Endothelial cell of umbilical vein (primary cell): ENCODE measurements around the gene RIMBP2. TPM values are rescaled to one million over a fixed set of nuclear protein-coding genes. Genes with fewer than 3 reads are reported as not detected.

ENCODE experiments used
- BruUV-seq: library from RNA; stranded (reverse); fragments of 400-500 nt; replicated peaks from 2 replicates; lab custom pipeline; 2021; lab: Mats Ljungman, UMichigan
- CTCF ChIA-PET: fragments of 300-600, 350-600 bp; sonication (Branson Sonifier 250); formaldehyde crosslinking; loops from one replicate; lab custom pipeline; 2021; ENCODE audit warnings: antibody characterized with exemption, inconsistent platforms; lab: Charles Lee
- POLR2A ChIA-PET: fragments of 300-600, 350-600 bp; sonication (Branson Sonifier 250); formaldehyde crosslinking; loops from one replicate; lab custom pipeline; 2021; ENCODE audit warnings: antibody characterized with exemption, inconsistent platforms; lab: Charles Lee
- DNase-seq: peaks from one replicate; pipeline ENCODE4 v3.0.0-alpha.2; 2011; ENCODE audit warnings: low read depth, low spot score
- FAIRE-seq: peaks from 2 replicates; lab custom pipeline; 2011; peaks lifted over from hg19 to GRCh38; lab: Jason Lieb, UNC
- H2AFZ ChIP-seq: 2 replicates; pipeline ENCODE4 v1.6.0; 2012; ENCODE audit warnings: low read depth, low read length, control low read depth, inconsistent platforms
- H3K27ac ChIP-seq: 2 replicates; pipeline ENCODE4 v1.5.1; 2011; ENCODE audit warnings: low read depth, mild to moderate bottlenecking, control low read depth, low read length, moderate library complexity; ENCODE audit not compliant: insufficient read depth
- H3K27me3 ChIP-seq, 2 experiments: 2 replicates each; pipeline versions ENCODE4 v1.6.0 to v1.6.1; 2011; ENCODE audit warnings: low read length in 2 of 2, mixed read lengths in 1 of 2; ENCODE audit not compliant: control insufficient read depth in 2 of 2, insufficient read depth in 2 of 2
- H3K36me3 ChIP-seq, 2 experiments: 2 replicates in 1 of 2; 3 replicates in 1 of 2; pipeline ENCODE4 v1.5.1; 2011; ENCODE audit warnings: low read length in 2 of 2, mild to moderate bottlenecking in 1 of 2, moderate library complexity in 1 of 2; ENCODE audit not compliant: control insufficient read depth in 2 of 2, insufficient read depth in 2 of 2; ENCODE audit errors: extremely low read depth in 1 of 2
- H3K4me1 ChIP-seq: 3 replicates; pipeline ENCODE4 v1.5.1; 2011; ENCODE audit warnings: mild to moderate bottlenecking, low read length; ENCODE audit not compliant: control insufficient read depth, insufficient read depth; ENCODE audit errors: extremely low read depth
- H3K4me2 ChIP-seq: 2 replicates; pipeline ENCODE4 v1.6.1; 2011; ENCODE audit warnings: low read length, control low read depth, mixed read lengths; ENCODE audit not compliant: insufficient read depth
- H3K4me3 ChIP-seq, 3 experiments: fragments of 200-600 bp in 1 of 3; sonication (generic), shearing (Covaris generic) in 1 of 3; replicated peaks in 1 of 3; 2 replicates each; pipeline ENCODE4 v1.5.1; 2011 to 2016; ENCODE audit warnings: control low read depth in 3 of 3, low read length in 3 of 3, mild to moderate bottlenecking in 2 of 3, inconsistent platforms in 1 of 3, low read depth in 1 of 3, moderate library complexity in 1 of 3; ENCODE audit not compliant: insufficient read depth in 1 of 3
- H3K79me2 ChIP-seq: 2 replicates; pipeline ENCODE4 v1.6.0; 2012; ENCODE audit warnings: low read length, inconsistent platforms; ENCODE audit not compliant: control insufficient read depth, insufficient read depth
- H3K9ac ChIP-seq: replicated peaks from 2 replicates; pipeline ENCODE3; 2011; ENCODE audit warnings: low read length, control low read depth; ENCODE audit not compliant: insufficient read depth; ENCODE audit errors: extremely low read depth
- H3K9me1 ChIP-seq: replicated peaks from 3 replicates; pipeline ENCODE4 v1.6.0; 2011; ENCODE audit warnings: mild to moderate bottlenecking, low read length; ENCODE audit not compliant: control insufficient read depth, insufficient read depth; ENCODE audit errors: extremely low read depth
- H3K9me3 ChIP-seq: replicated peaks from 2 replicates; pipeline ENCODE4 v1.5.1; 2012; ENCODE audit warnings: low read length, inconsistent platforms; ENCODE audit not compliant: control insufficient read depth, insufficient read depth
- H4K20me1 ChIP-seq: replicated peaks from 2 replicates; pipeline ENCODE3; 2011; ENCODE audit warnings: mild to moderate bottlenecking, low read length; ENCODE audit not compliant: control insufficient read depth, insufficient read depth; ENCODE audit errors: extremely low read depth
- CTCF ChIP-seq, 2 donors: IDR thresholded peaks; 1 replicate in 1 of 2; 2 replicates in 1 of 2; pipeline ENCODE4 v1.5.1; 2011; ENCODE audit warnings: low read length in 2 of 2, mild to moderate bottlenecking in 2 of 2, moderate library complexity in 2 of 2, control low read depth in 1 of 2, inconsistent platforms in 1 of 2, low read depth in 1 of 2; ENCODE audit not compliant: insufficient read depth in 1 of 2; ENCODE audit errors: extremely low read depth in 1 of 2
- EZH2 ChIP-seq: IDR thresholded peaks from 2 replicates; pipeline ENCODE4 v1.6.1; 2012; ENCODE audit warnings: borderline replicate concordance, low read depth, mild to moderate bottlenecking, moderate library complexity, low read length, inconsistent platforms; ENCODE audit not compliant: severe bottlenecking
- FOS ChIP-seq: IDR thresholded peaks from 2 replicates; pipeline ENCODE4 v1.6.1; 2011; ENCODE audit warnings: mild to moderate bottlenecking, low read length, moderate library complexity, borderline replicate concordance; ENCODE audit not compliant: insufficient read depth
- GATA2 ChIP-seq: IDR thresholded peaks from 2 replicates; pipeline ENCODE4 v1.7.0; 2011; ENCODE audit warnings: low read depth, mild to moderate bottlenecking, moderate library complexity, mixed read lengths, low read length; ENCODE audit not compliant: insufficient read length, insufficient read depth
- JUN ChIP-seq: IDR thresholded peaks from 2 replicates; pipeline ENCODE4 v1.6.1; 2011; ENCODE audit warnings: borderline replicate concordance, low read depth; ENCODE audit not compliant: insufficient read length, insufficient read depth
- MAX ChIP-seq: IDR thresholded peaks from 2 replicates; pipeline ENCODE4 v1.6.1; 2011; ENCODE audit not compliant: insufficient read depth, insufficient read length
- MYC ChIP-seq: IDR thresholded peaks from one replicate; pipeline ENCODE4 v1.6.1; 2011; ENCODE audit warnings: mild to moderate bottlenecking, low read depth, low read length
- POLR2A ChIP-seq: IDR thresholded peaks from 2 replicates; pipeline ENCODE4 v1.6.1; 2012; ENCODE audit warnings: low read depth, mild to moderate bottlenecking, control low read depth, low read length
- POLR2AphosphoS5 ChIP-seq: IDR thresholded peaks from 2 replicates; pipeline ENCODE4 v1.6.1; 2012; ENCODE audit warnings: low read depth, mild to moderate bottlenecking, control low read depth, low read length, moderate library complexity; ENCODE audit not compliant: insufficient read depth
- dilution Hi-C: fragments of 300-500 bp; cut with MboI; formaldehyde crosslinking; loops from one replicate; pipeline ENCODE4 v1.15.0; 2019; ENCODE audit warnings: low sequenced_read_pairs; ENCODE audit not compliant: extremely low pct_ligation_motif_present
- intact Hi-C: fragments of 100-400 bp; cut with micrococcal nuclease; formaldehyde crosslinking; loops from one replicate; pipeline ENCODE4 v1.10.0; 2022
- polyA plus RNA-seq, 4 experiments: library from polyadenylated mRNA; depleted of rRNA in 3 of 4; stranded (reverse) in 3 of 4; unstranded in 1 of 4; fragments of >200 nt; gene quantifications; 2 replicates each; pipeline versions ENCODE4 v1.2.1 to v1.2.3, GENCODE V29; 2011 to 2012; ENCODE audit warnings: missing spikeins in 1 of 4
- total RNA-seq: library from RNA; stranded (reverse); gene quantifications from 2 replicates; pipeline ENCODE4 v1.2.3, GENCODE V29; 2021

The RIMBP2 gene
- total and polyA plus RNA-seq, 2 donors (not counting 3 experiments of a cell fraction or from before 2014, with no cell fraction given), result 0.04 TPM; not detected in 1

- dilution Hi-C loops, result no loop called here
- no peak overlapping the region for H2AFZ ChIP-seq
- TF ChIP-seq JUN (no peak), CTCF (IDR thresholded peaks at IDR 0.05; ENCODE audit: extremely low read depth in 1 of 2, insufficient read depth in 1 of 2, low read depth in 1 of 2, low read length in 2 of 2) (no peak), GATA2 (no peak), POLR2AphosphoS5 (no peak)
Observed at GRCh38 chr12:130537051-130537450, 179.0 kb downstream of the RIMBP2 start.

GRCh38 chr12:130530429-130530828 is 185.7 kb downstream of the RIMBP2 start:
- intact Hi-C loops, result no loop called here
- ChIA-PET CTCF (no interaction called here), POLR2A (no interaction called here)
- Histone ChIP-seq H4K20me1 (no peaks in the 10 kb centered on the region), H2AFZ (no peak overlapping the region), H3K36me3 (no peaks in the 10 kb centered on the region), H3K9ac (no peak overlapping the region), H3K9me1 (no peaks in the 10 kb centered on the region), H3K27ac (no peak overlapping the region), H3K9me3 (no peaks in the 10 kb centered on the region), H3K27me3 (no peaks in the 10 kb centered on the region), H3K79me2 (no peaks in the 10 kb centered on the region), H3K4me3 (no peak overlapping the region), H3K4me2 (no peak overlapping the region), H3K4me1 (no peaks in the 10 kb centered on the region)
- dilution Hi-C loops, result no loop called here
- no peak for FAIRE-seq
- BruUV-seq, result no TSS peak
- no peak for TF ChIP-seq MYC
- no peak for TF ChIP-seq FOS
- no peak for TF ChIP-seq JUN
- TF ChIP-seq CTCF (IDR thresholded peaks at IDR 0.05; ENCODE audit: extremely low read depth in 1 of 2, insufficient read depth in 1 of 2, low read depth in 1 of 2, low read length in 2 of 2), result no peak
- TF ChIP-seq POLR2A, result no peak
- TF ChIP-seq POLR2AphosphoS5, result no peak
- no peak for TF ChIP-seq MAX
- no peak for TF ChIP-seq EZH2
- no peak for TF ChIP-seq GATA2
- DNase-seq, result no peak

More at GRCh38 chr12:130537051-130537450, 179.0 kb downstream of the RIMBP2 start:
- no peak overlapping the region for H3K4me3 ChIP-seq
- H3K79me2 ChIP-seq, result no peaks in the 10 kb centered on the region
- no peaks in the 10 kb centered on the region for H3K36me3 ChIP-seq
- no peaks in the 10 kb centered on the region for H4K20me1 ChIP-seq
- FAIRE-seq, result no peak
- no peaks in the 10 kb centered on the region for H3K4me1 ChIP-seq
- H3K27me3 ChIP-seq, result no peaks in the 10 kb centered on the region
- POLR2A ChIA-PET, result no interaction called here
- DNase-seq, result no peak
- intact Hi-C loops, result no loop called here
- H3K27ac ChIP-seq, result no peak overlapping the region
- BruUV-seq, result no TSS peak
- CTCF ChIA-PET, result no interaction called here
- no peaks in the 10 kb centered on the region for H3K9me1 ChIP-seq
- H3K4me2 ChIP-seq, result no peak overlapping the region
- H3K9me3 ChIP-seq, result peaks cover 6% of the 10 kb centered on the region
- no peak overlapping the region for H3K9ac ChIP-seq
